GM12892 (cell line): ENCODE results near the gene MRPL42. TPM values are rescaled to one million over a fixed set of nuclear protein-coding genes. Genes with fewer than 3 reads are reported as not detected.
A peak's percentile ranks its signal among the peaks of the same experiment; 100 is the strongest.
"Not testable (repeated sequence)": the region's sequence is repeated elsewhere in the genome, so short reads cannot be mapped to it uniquely, and the experiment has no call there.

Experiments used
- DNase-seq: peaks from one replicate; pipeline ENCODE4 v3.0.0; 2011; ENCODE audit not compliant: insufficient read length
- FAIRE-seq: peaks from 2 replicates; lab custom pipeline; 2011; peaks lifted over from hg19 to GRCh38; lab: Jason Lieb, UNC
- POLR2A ChIP-seq: IDR thresholded peaks from 2 replicates; pipeline ENCODE4 v1.6.1; 2011; ENCODE audit warnings: low read depth, low read length, control low read depth
- POLR2AphosphoS5 ChIP-seq: IDR thresholded peaks from 2 replicates; pipeline ENCODE4 v1.6.1; 2011; ENCODE audit warnings: low read depth, low read length, control low read depth
- TAF1 ChIP-seq: IDR thresholded peaks from 2 replicates; pipeline ENCODE4 v1.6.1; 2011; ENCODE audit warnings: low read depth, mild to moderate bottlenecking, control low read depth, low read length, borderline replicate concordance
- polyA plus RNA-seq: library from polyadenylated mRNA; unstranded; fragments of >200 nt; gene quantifications from one replicate; pipeline ENCODE4 v1.2.1, GENCODE V29; 2012; ENCODE audit warnings: missing spikeins, inconsistent platforms; ENCODE audit not compliant: missing spikeins

MRPL42 gene
- 91.6 TPM for polyA plus RNA-seq

DNA sequence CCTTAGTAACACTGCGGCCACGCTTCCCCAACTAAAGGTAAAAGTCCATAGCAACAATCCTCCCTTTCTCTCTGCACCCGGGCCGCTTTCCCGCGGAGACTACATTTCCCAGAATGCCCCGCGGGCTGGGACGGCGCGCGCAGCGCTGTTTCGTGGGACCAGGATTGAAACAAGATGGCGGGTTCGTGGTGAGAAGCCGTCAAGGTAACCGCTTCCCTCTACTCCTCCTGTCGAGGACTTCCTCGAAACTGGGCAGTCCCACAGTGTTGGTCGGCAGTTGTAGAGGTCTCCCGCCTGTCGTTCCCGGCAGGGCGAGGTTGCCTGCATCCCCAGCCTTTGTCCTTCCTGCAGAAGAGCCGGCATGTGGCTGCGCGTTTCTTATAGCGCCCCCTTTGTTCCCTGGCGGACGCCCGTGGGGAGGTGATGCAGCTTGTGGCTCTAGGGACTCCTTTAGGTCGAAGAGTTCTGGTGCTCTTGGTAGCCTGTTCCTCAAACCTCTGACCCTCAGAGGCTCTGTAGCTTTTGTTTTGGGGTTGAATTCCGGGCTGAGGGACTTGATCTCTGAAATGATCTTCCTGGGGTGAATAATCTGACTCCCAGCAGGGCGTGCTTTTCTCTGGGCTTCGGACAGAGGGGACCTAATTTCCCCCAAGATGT is at the start of gene MRPL42:
Gene MRPL42, plus strand, starts transcription at position 164 of the 657 bp plus-strand sequence. CDS start 1,772 bp downstream, outside the sequence.
- DNase-seq = peak; percentile 39
- peak; percentile 94 for FAIRE-seq

DNA sequence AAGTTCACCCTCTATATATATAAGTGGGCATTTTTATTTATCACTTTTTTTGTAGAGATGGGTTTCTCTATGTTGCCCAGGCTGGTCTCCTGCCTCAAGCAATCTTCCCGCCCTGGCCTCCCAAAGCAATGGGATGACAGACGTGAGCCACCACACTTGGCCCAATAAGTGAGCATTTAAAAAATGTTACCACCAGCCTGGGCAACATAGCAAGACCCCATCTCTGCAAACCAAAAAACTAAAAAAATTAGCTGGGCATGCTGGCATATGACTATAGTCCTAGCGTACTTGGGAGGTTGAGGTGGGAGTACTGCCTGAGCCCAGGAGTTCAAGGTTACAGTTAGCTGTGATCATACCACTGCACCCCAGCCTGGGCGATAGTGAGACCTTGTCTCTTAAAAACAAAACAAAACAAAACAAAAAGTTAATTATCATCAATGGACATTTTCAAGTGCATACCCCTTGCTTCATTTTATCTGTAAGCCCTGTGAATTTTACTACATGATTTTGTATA is 49.3 kb upstream of the MRPL42 start:
- no peak for FAIRE-seq
- DNase-seq = no peak
- TF ChIP-seq POLR2AphosphoS5 (no peak), TAF1 (no peak), POLR2A (no peak)

More for the DNA sequence above, at the start of gene MRPL42:
- TF ChIP-seq POLR2A (peak; percentile 90), POLR2AphosphoS5 (peak; percentile 93), TAF1 (peak; percentile 78)

DNA sequence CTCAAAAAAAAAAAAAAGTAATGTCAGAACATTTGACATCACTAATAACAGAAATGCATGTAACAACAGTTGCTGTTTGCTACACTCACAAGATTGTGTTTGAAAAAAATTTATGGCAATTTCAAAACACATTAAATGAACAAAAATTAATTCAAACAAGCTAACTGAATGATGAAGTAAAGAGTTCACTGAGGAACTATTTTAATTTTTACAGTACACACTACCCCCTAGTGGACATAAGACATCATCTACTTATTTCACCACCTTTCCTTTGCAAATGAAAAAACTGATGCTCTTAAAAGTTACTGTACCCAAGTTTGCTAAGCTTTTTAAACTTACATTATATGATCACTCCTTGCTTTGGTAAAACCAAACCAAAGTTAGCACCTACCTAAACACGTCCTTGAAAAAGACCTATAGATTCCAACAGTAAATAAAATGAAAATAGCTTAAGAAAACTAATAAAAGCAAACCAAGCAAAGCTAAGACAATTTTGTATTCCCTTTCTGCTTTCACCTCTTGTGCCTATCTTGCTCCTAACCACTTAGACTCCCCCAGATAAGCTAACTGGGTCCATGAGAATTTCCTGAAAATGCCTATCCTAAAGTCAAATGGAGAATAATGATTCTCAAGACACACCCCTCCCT is 47.8 kb upstream of the MRPL42 start:
- no peak for FAIRE-seq
- TF ChIP-seq POLR2A (no peak), POLR2AphosphoS5 (no peak), TAF1 (no peak)
- no peak for DNase-seq

DNA sequence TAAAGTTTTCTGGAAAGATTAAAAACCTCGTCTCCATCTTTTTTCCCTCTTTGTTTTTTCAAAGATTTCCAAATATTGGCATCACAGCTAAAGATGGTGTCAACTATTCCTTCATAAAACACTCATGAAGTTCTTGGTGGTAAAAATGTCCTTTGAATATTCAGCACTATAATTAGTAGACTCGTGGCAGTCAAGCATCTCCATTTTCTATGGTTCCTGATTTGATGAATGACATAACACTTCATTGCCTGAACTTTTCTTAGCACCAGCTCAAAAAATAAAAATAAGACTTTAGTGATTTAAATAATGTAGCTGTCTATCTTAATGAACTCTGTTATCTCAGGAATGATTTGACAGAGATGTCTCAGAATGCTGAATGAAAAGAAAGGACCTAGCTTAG is 45.3 kb upstream of the MRPL42 start:
- no peak for TF ChIP-seq POLR2A
- TF ChIP-seq POLR2AphosphoS5 = no peak
- TF ChIP-seq TAF1 = no peak
- DNase-seq = no peak
- FAIRE-seq = no peak

DNA sequence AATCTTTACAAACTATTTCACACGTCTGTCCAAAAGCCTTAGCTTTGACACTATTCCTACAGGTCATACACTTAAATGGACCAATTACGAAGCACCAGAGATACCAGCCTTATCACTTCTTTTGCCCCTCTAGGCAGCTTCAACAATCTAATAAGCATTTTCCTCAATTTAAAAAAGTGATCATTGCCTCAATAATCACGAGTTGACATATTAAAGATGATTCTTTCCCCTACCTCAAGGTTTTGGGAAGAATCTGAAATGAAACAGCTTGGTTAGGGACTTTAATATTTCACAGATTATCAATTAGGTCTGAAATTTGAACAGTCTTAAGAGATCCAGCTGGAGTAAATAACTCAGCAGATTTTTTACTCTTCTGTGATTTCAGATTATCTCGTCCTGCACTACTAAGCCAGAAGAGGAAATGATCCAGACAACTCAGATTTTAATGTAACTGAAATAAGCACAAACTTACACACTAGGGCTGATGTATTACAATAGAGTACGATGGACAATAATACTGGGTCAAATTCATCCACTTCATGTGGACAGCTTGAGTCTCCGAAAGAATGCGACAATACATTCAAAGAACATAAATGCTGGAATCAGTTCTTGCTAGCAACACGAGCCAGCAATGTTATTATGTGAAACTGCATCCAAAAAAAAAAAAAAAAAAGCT is 41.4 kb upstream of the MRPL42 start:
- FAIRE-seq (no peak), DNase-seq (no peak)
- TF ChIP-seq TAF1 = no peak
- no peak for TF ChIP-seq POLR2A
- TF ChIP-seq POLR2AphosphoS5 = no peak

DNA sequence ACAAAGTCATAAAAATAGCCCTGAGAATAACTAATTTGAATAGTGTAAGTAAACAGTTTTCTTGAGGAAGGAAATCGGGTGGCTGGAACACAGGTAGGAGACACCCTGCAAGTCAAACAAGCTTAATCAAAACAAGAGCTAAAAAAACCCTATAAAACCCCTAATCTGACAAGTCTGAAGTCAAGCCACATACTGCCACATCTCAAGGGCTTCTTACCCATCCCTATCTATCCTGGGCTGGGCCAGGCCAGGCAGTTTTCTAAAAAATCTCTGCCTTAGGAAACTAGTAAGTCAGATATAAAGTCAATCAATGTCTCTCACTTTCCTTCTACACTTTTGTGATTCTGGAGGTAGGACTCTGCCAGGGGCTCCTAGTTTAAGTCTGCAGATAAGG is 40.9 kb upstream of the MRPL42 start:
- no peak for DNase-seq
- TF ChIP-seq POLR2A (no peak), POLR2AphosphoS5 (no peak), TAF1 (no peak)
- FAIRE-seq = peak; percentile 61

DNA sequence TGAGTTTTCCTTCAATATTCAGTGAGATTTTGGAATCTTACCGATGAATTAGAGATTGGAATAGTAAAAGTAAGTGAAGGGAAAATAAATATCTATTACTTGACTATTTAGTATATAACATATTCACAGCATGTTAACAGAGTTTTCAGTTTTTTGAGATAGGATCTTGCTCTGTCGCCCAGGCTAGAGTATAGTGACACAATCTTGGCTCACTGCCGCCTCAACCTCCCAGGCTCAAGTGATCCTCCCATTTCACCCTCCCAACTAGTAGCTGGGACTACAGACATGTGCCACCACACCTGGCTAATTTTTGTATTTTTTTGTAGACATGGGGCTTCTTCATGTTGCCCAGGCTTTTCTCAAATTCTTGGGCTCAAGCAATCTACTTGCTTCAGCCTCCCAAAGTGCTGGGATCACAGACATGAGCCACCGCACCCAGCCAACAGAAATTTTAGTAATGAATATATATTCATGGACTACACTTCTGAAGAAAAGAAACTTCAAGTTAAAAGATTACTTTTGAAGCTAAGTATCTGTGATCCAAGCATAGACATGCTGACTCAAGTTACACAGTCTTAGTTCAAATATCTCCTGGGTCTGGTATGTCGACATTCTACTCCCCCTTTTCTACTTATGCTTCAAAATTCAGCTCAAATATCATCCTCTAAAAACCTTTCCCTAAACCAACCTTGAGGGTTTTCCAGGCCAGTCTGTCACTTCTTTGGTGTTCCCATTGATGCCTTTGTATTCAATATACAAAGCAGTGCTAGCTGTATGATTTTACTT is 39.3 kb upstream of the MRPL42 start:
- TF ChIP-seq TAF1 (no peak), POLR2A (no peak), POLR2AphosphoS5 (no peak)
- no peak for DNase-seq
- peak; percentile 14 for FAIRE-seq

DNA sequence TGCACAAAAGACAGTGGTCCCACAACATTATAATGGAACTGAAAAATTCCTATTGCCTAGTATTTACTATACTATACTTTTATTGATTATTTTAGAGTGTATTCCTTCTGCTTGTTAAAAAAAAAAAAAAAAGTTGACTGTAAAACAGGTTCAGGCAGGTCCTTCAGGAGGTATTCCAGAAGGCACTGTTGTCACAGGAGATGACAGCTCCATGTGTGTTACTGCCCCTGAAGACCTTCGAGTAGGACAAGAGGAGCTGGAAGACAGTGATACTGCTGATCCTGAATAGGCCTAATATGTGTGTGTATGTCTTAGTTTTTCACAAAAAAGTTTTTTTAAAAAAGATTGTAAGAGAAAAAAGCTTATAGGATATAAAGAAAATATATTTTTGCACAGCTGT is 37.9 kb upstream of the MRPL42 start:
- no peak for DNase-seq
- FAIRE-seq = no peak
- TF ChIP-seq TAF1 (no peak), POLR2A (no peak), POLR2AphosphoS5 (no peak)

DNA sequence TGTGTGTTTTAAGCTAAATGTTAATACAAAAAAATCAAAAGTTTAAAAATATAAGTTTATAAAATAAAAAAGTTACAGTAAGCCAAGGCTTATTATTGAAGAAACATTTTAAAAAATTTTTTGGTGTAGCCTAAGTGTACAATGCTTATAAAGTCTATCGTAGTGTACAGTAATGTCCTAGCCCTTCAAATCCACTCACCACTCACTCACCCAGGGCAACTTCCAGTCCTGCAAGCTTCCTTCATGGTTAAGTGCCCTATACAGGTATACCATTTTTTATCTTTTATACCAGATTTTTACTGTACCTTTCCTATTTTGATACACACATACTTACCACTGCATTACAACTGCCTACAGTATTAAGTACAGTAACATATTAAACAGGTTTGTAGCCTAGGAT is 37.5 kb upstream of the MRPL42 start:
- FAIRE-seq (no peak), DNase-seq (no peak)
- TF ChIP-seq TAF1 = no peak
- no peak for TF ChIP-seq POLR2AphosphoS5
- TF ChIP-seq POLR2A = no peak

DNA sequence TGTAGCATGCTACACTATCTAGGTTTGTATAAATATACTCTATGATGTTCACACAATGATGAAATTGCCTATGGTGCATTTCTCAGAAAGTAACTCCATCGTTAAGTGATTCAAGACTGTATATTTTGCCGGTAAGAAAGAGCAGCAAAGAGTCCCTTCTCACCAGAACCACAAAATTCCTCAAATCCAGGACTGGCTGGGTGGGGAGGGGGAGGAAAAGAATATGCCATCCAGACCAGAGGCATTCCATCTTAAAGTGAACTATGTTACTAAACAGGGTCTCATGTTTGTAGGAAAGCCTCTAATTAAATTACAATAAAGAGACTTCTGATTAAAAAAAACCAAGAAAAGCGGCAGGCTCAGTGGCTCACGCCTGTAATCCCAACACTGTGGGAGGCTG is 37.0 kb upstream of the MRPL42 start:
- no peak for DNase-seq
- no peak for TF ChIP-seq POLR2A
- TF ChIP-seq POLR2AphosphoS5 = no peak
- TF ChIP-seq TAF1 = no peak
- FAIRE-seq = peak; percentile 42

DNA sequence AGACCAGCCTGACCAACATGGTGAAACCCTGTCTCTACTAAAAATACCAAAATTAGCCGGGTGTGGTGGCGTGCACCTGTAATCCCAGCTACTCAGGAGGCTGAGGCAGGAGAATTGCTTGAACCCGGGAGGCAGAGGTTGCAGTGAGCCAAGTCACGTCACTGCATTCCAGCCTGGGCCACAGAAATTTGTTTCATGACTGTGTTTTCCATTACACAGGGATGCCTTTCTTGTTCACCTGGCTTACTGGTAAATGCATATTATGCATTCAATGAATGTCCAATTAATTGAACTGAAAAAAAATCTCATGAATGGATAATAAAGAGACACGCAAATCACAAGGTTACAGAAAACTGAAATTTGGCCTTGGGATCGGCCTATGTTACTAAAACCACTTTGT is 35.3 kb upstream of the MRPL42 start:
- DNase-seq, FAIRE-seq: not testable (repeated sequence)
